IMR-90 (cell line): Measurements from ENCODE around the gene ZC3H4. TPM values are rescaled to one million over a fixed set of nuclear protein-coding genes. Genes with fewer than 3 reads are reported as not detected.
A peak's percentile ranks its signal among the peaks of the same experiment; 100 is the strongest.

Source experiments
- ATAC-seq: fragments of 200-7000 bp; cut with Tn5 transposase; 2 replicates; pipeline ENCODE4 v1.9.1; 2020; ENCODE audit warnings: low read depth, mild to moderate bottlenecking, moderate library complexity
- BruUV-seq: library from RNA; stranded (reverse); fragments of 400-500 nt; replicated peaks from 2 replicates; lab custom pipeline; 2021; lab: Mats Ljungman, UMichigan
- CTCF ChIA-PET: fragments of 300-600 bp; formaldehyde crosslinking; extraction: SDS; loops from one replicate; lab custom pipeline; 2021; ENCODE audit warnings: antibody characterized with exemption; lab: Yijun Ruan, JAX
- POLR2A ChIA-PET: fragments of 300-600 bp; sonication (Branson Sonifier 250); formaldehyde crosslinking; loops from one replicate; lab custom pipeline; 2022; ENCODE audit warnings: antibody characterized with exemption; ENCODE audit not compliant: unreplicated experiment; lab: Charles Lee
- DNase-seq: peaks from one replicate; pipeline ENCODE4 v3.0.0; 2013
- H2AFZ ChIP-seq: replicated peaks from 2 replicates; pipeline ENCODE3; 2013; ENCODE audit warnings: low read length, mild to moderate bottlenecking; ENCODE audit not compliant: poor library complexity
- H2AK5ac ChIP-seq: 2 replicates; pipeline ENCODE4 v1.6.1; 2013; ENCODE audit warnings: low read depth, low read length, inconsistent platforms
- H2AK9ac ChIP-seq: replicated peaks from 2 replicates; pipeline ENCODE3; 2013; ENCODE audit warnings: mild to moderate bottlenecking, low read depth, low read length, moderate library complexity; ENCODE audit not compliant: poor library complexity
- H2BK120ac ChIP-seq: 2 replicates; pipeline ENCODE4 v1.6.1; 2013; ENCODE audit warnings: low read depth, low read length, inconsistent platforms
- H2BK15ac ChIP-seq: 3 replicates; pipeline ENCODE4 v1.6.1; 2013; ENCODE audit warnings: low read depth, low read length, inconsistent platforms
- H2BK20ac ChIP-seq: 2 replicates; pipeline ENCODE4 v1.6.1; 2013; ENCODE audit warnings: low read depth, mild to moderate bottlenecking, inconsistent platforms, low read length, moderate library complexity
- H2BK5ac ChIP-seq: 2 replicates; pipeline ENCODE4 v1.6.1; 2013; ENCODE audit warnings: mild to moderate bottlenecking, low read depth, low read length, inconsistent platforms; ENCODE audit not compliant: poor library complexity, severe bottlenecking
- H3K14ac ChIP-seq: replicated peaks from 2 replicates; pipeline ENCODE4 v1.6.1; 2013; ENCODE audit warnings: low read depth, low read length, inconsistent platforms
- H3K18ac ChIP-seq: 2 replicates; pipeline ENCODE4 v1.6.1; 2013; ENCODE audit warnings: low read depth, low read length, control low read depth
- H3K23ac ChIP-seq: 2 replicates; pipeline ENCODE4 v1.6.1; 2013; ENCODE audit warnings: low read depth, low read length, inconsistent platforms
- H3K27ac ChIP-seq: 2 replicates; pipeline ENCODE4 v1.5.1; 2013; ENCODE audit warnings: mild to moderate bottlenecking, control low read depth, low read length; ENCODE audit not compliant: insufficient read depth
- H3K27me3 ChIP-seq: 2 replicates; pipeline ENCODE4 v1.6.1; 2013; ENCODE audit warnings: low read length; ENCODE audit not compliant: control insufficient read depth, insufficient read depth
- H3K36me3 ChIP-seq: 2 replicates; pipeline ENCODE4 v1.6.1; 2013; ENCODE audit warnings: low read length, mixed read lengths; ENCODE audit not compliant: control insufficient read depth, insufficient read depth
- H3K4ac ChIP-seq: 2 replicates; pipeline ENCODE4 v1.6.1; 2013; ENCODE audit warnings: low read depth, low read length, inconsistent platforms
- H3K4me1 ChIP-seq: 2 replicates; pipeline ENCODE4 v1.6.1; 2013; ENCODE audit warnings: low read length, mixed read lengths; ENCODE audit not compliant: control insufficient read depth, insufficient read depth
- H3K4me2 ChIP-seq: 2 replicates; pipeline ENCODE4 v1.6.1; 2013; ENCODE audit warnings: low read depth, mild to moderate bottlenecking, control low read depth, low read length, moderate library complexity
- H3K4me3 ChIP-seq: 2 replicates; pipeline ENCODE4 v1.5.1; 2013; ENCODE audit warnings: low read depth, mild to moderate bottlenecking, control low read depth, low read length, moderate library complexity; ENCODE audit not compliant: insufficient read depth
- H3K56ac ChIP-seq: 2 replicates; pipeline ENCODE4 v1.6.1; 2013; ENCODE audit warnings: low read length, inconsistent platforms; ENCODE audit not compliant: insufficient read depth; ENCODE audit errors: extremely low read depth
- H3K79me1 ChIP-seq, 2 experiments: 2 replicates each; pipeline ENCODE4 v1.6.1; 2013; ENCODE audit warnings: low read length in 2 of 2, inconsistent platforms in 1 of 2, low read depth in 1 of 2
- H3K9ac ChIP-seq: 2 replicates; pipeline ENCODE4 v1.6.1; 2013; ENCODE audit warnings: low read depth, low read length, control low read depth
- H3K9me1 ChIP-seq: 2 replicates; pipeline ENCODE4 v1.6.1; 2013; ENCODE audit warnings: low read length, inconsistent platforms; ENCODE audit not compliant: insufficient read depth
- H3K9me3 ChIP-seq: 2 replicates; pipeline ENCODE4 v1.6.1; 2013; ENCODE audit warnings: low read length; ENCODE audit not compliant: control insufficient read depth, insufficient read depth
- H4K20me1 ChIP-seq: 2 replicates; pipeline ENCODE4 v1.6.1; 2013; ENCODE audit warnings: low read length, inconsistent platforms; ENCODE audit not compliant: insufficient read depth
- H4K5ac ChIP-seq: 2 replicates; pipeline ENCODE4 v1.6.1; 2013; ENCODE audit warnings: mild to moderate bottlenecking, low read depth, low read length, control low read depth
- H4K8ac ChIP-seq, 2 experiments: 2 replicates each; pipeline ENCODE4 v1.6.1; 2013; ENCODE audit warnings: low read depth in 2 of 2, low read length in 2 of 2, control low read depth in 1 of 2, inconsistent platforms in 1 of 2
- H4K91ac ChIP-seq: 2 replicates; pipeline ENCODE4 v1.6.1; 2013; ENCODE audit warnings: low read depth, low read length, inconsistent platforms; ENCODE audit not compliant: insufficient read depth
- BHLHE40 ChIP-seq: fragments of 150-350 bp; IDR thresholded peaks from 2 replicates; pipeline ENCODE4 v1.6.1; 2016; ENCODE audit warnings: mild to moderate bottlenecking, low read depth, low read length
- MAZ ChIP-seq: IDR thresholded peaks from 2 replicates; pipeline ENCODE4 v1.6.1; 2012; ENCODE audit warnings: low read depth, mild to moderate bottlenecking, low read length, improper control_type of control experiment, moderate library complexity, borderline replicate concordance
- MXI1 ChIP-seq: IDR thresholded peaks from 2 replicates; pipeline ENCODE4 v1.6.1; 2012; ENCODE audit warnings: low read depth, mild to moderate bottlenecking, low read length, moderate library complexity, borderline replicate concordance
- NFE2L2 ChIP-seq: fragments of 150-350 bp; IDR thresholded peaks from 2 replicates; pipeline ENCODE4 v1.6.1; 2016; ENCODE audit warnings: low read depth, mild to moderate bottlenecking, low read length
- RAD21 ChIP-seq: IDR thresholded peaks from 2 replicates; pipeline ENCODE4 v1.6.1; 2012; ENCODE audit warnings: low read length, improper control_type of control experiment
- WGBS, 2 experiments: methylation state at CpG; one replicate each; pipeline versions ENCODE4 v1.1.5 to v1.1.7; 2013; ENCODE audit warnings: missing lambda C conversion rate in 2 of 2; ENCODE audit not compliant: insufficient read length in 1 of 2; ENCODE audit errors: extremely low coverage in 2 of 2; 5-methylcytosine and 5-hydroxymethylcytosine counted together
- dilution Hi-C: fragments of 300-500 bp; cut with HindIII; formaldehyde crosslinking; loops from one replicate; pipeline ENCODE4 v1.14.3; 2018; ENCODE audit warnings: low sequenced_read_pairs; ENCODE audit not compliant: unreplicated experiment
- in situ Hi-C: fragments of 300-500 bp; cut with MboI; formaldehyde crosslinking; loops from 3 replicates; pipeline ENCODE4 v1.14.3; 2019; ENCODE audit warnings: low sequenced_read_pairs, inconsistent platforms, mixed read lengths
- intact Hi-C: fragments of 100-400 bp; cut with micrococcal nuclease; formaldehyde crosslinking; loops from 2 replicates; pipeline ENCODE4 v1.10.0; 2022
- polyA plus RNA-seq, 3 experiments: library from polyadenylated mRNA; depleted of rRNA; stranded (reverse); fragments of >200 nt; gene quantifications; 2 replicates each; pipeline ENCODE4 v1.2.3, GENCODE V29; 2012; ENCODE audit warnings: low replicate concordance in 1 of 3
- total RNA-seq: library from RNA; depleted of rRNA; stranded (reverse); fragments of >200 nt; gene quantifications from 2 replicates; pipeline ENCODE4 v1.2.3, GENCODE V29; 2012
- TF ChIP-seq, protein P1 (sequence below): conservative IDR thresholded peaks from 2 replicates; pipeline ENCODE4 v1.5.1; 2012; ENCODE audit warnings: mild to moderate bottlenecking, low read depth, low read length, improper control_type of control experiment
- TF ChIP-seq, protein P2 (sequence below): fragments of 150-350 bp; IDR thresholded peaks from 2 replicates; pipeline ENCODE4 v1.6.1; 2016; ENCODE audit warnings: low read depth, mild to moderate bottlenecking, low read length, moderate library complexity, borderline replicate concordance

Gene ZC3H4
- total and polyA plus RNA-seq, 2 of the 4 experiments (the other 2 are of a cell fraction) = 3.9 to 8.9 TPM

DNA sequence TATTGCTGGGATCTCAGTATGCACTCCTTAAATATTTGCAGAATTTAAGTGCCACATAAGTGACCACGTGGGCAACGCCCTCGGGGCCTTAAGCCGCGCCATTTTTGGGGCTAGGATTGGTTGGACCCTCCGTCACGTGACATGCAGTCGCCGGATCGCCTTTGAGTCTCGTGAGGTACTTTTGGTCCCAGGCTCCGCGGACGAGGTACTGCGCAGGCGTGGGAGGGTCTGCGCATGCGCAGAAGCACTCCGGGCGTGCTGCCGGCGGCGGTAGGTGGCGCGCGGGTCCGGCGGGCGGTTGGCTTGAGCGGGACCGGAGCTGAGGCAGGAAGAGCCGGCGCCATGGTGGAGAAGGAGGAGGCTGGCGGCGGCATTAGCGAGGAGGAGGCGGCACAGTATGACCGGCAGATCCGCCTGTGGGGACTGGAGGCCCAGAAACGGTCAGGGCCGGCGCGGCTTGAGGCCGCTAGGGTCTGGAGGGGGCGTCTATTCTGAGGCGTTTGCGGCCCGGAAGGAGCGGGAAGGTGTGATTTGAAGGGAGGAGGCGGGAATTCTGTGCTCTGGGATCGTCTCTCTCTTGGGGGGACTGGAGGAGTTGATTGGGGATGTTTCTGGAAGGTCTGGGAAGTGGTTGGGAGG lies 17.1 kb upstream of the ZC3H4 start, which contains the start of gene SAE1 (continued):
- TF ChIP-seq, protein P1, sequence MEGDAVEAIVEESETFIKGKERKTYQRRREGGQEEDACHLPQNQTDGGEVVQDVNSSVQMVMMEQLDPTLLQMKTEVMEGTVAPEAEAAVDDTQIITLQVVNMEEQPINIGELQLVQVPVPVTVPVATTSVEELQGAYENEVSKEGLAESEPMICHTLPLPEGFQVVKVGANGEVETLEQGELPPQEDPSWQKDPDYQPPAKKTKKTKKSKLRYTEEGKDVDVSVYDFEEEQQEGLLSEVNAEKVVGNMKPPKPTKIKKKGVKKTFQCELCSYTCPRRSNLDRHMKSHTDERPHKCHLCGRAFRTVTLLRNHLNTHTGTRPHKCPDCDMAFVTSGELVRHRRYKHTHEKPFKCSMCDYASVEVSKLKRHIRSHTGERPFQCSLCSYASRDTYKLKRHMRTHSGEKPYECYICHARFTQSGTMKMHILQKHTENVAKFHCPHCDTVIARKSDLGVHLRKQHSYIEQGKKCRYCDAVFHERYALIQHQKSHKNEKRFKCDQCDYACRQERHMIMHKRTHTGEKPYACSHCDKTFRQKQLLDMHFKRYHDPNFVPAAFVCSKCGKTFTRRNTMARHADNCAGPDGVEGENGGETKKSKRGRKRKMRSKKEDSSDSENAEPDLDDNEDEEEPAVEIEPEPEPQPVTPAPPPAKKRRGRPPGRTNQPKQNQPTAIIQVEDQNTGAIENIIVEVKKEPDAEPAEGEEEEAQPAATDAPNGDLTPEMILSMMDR = peak; percentile 65

DNA sequence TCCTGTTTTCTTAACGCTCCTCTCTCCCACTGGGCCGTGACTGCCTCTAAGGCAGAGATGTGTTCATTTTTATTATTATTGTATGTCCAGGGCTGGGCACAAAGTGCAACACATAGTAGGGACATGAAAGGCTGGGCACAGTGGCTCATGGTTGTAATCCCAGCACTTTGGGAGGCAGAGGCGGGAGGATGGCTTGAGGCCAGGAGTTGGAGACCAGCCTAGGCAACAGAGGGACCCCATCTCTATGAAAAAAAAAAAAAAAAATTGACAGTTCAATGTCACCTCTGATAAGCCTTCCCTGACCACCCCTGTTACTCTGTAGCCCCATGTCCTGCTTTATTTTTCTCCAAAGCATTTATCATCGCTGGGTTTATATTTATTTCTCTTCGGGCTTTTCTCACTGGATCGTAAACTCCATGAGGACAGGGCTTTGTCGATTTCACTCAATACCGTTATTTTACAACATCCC lies 16.6 kb upstream of the ZC3H4 start:
- intact Hi-C loops (loop anchor here (5.0 kb wide), 1 partner anchor 112 kb away; no protein-coding TSS in a partner anchor), dilution Hi-C loops (no loop called here), in situ Hi-C loops (no loop called here)
- peak overlapping the region; percentile 58 for H4K5ac ChIP-seq
- no peaks in the 10 kb centered on the region for H3K27me3 ChIP-seq
- WGBS, 2 experiments = no CpG with 5 or more reads among the region's 8 CpGs
- H3K9me1 ChIP-seq = peaks cover 4% of the 10 kb centered on the region
- ChIA-PET CTCF (no interaction called here), POLR2A (no interaction called here)
- H2BK120ac ChIP-seq = peak overlapping the region; percentile 58
- H3K56ac ChIP-seq = no peak overlapping the region
- peaks cover 1% of the 10 kb centered on the region; the same call in 1 of the 2 replicates for H3K36me3 ChIP-seq
- peak overlapping the region; percentile 74 for H2BK5ac ChIP-seq
- H3K18ac ChIP-seq = peak overlapping the region; percentile 14; the same call in 1 of the 2 replicates
- peak overlapping the region; percentile 34 for H3K4ac ChIP-seq
- peak overlapping the region; percentile 51; the same call in 1 of the 2 replicates for H2BK20ac ChIP-seq
- peak overlapping the region; percentile 97 for H2AFZ ChIP-seq
- DNase-seq (no peak), ATAC-seq (no peak)
- TF ChIP-seq NFE2L2 (no peak), MAZ (no peak), MXI1 (no peak), BHLHE40 (no peak), RAD21 (no peak)
- TF ChIP-seq, protein P2, sequence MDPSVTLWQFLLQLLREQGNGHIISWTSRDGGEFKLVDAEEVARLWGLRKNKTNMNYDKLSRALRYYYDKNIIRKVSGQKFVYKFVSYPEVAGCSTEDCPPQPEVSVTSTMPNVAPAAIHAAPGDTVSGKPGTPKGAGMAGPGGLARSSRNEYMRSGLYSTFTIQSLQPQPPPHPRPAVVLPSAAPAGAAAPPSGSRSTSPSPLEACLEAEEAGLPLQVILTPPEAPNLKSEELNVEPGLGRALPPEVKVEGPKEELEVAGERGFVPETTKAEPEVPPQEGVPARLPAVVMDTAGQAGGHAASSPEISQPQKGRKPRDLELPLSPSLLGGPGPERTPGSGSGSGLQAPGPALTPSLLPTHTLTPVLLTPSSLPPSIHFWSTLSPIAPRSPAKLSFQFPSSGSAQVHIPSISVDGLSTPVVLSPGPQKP = no peak
- peaks cover 0 to 27% of the 10 kb centered on the region in 2 experiments; a peak in 2 of 4 replicates for H3K79me1 ChIP-seq
- H2BK15ac ChIP-seq = peak overlapping the region; percentile 53; the same call in 2 of the 3 replicates
- H3K23ac ChIP-seq = no peak overlapping the region
- H4K20me1 ChIP-seq = peaks cover 38% of the 10 kb centered on the region
- H3K14ac ChIP-seq = peak overlapping the region; percentile 60; the same call in 1 of the 2 replicates
- peak overlapping the region; percentile 16; the same call in 1 of the 2 replicates for H3K4me2 ChIP-seq
- peak overlapping the region; percentile 2; the same call in 1 of the 2 replicates for H3K4me3 ChIP-seq
- no peaks in the 10 kb centered on the region for H3K9me3 ChIP-seq
- peak overlapping the region; percentile 54 to 98 for H4K8ac ChIP-seq
- peak overlapping the region; percentile 100 for H2AK9ac ChIP-seq
- peak overlapping the region; percentile 11 for H3K27ac ChIP-seq
- no TSS peak for BruUV-seq
- peak overlapping the region; percentile 79 for H4K91ac ChIP-seq
- H3K4me1 ChIP-seq = peaks cover 12% of the 10 kb centered on the region
- H2AK5ac ChIP-seq = peak overlapping the region; percentile 92
- no peak overlapping the region for H3K9ac ChIP-seq
